ENCODE measurements around the gene MFGE8.
"Not testable (repeated sequence)": the region's sequence is repeated elsewhere in the genome, so short reads cannot be mapped to it uniquely, and the experiment has no call there.

MFGE8 gene, protein sequence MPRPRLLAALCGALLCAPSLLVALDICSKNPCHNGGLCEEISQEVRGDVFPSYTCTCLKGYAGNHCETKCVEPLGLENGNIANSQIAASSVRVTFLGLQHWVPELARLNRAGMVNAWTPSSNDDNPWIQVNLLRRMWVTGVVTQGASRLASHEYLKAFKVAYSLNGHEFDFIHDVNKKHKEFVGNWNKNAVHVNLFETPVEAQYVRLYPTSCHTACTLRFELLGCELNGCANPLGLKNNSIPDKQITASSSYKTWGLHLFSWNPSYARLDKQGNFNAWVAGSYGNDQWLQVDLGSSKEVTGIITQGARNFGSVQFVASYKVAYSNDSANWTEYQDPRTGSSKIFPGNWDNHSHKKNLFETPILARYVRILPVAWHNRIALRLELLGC

DNA sequence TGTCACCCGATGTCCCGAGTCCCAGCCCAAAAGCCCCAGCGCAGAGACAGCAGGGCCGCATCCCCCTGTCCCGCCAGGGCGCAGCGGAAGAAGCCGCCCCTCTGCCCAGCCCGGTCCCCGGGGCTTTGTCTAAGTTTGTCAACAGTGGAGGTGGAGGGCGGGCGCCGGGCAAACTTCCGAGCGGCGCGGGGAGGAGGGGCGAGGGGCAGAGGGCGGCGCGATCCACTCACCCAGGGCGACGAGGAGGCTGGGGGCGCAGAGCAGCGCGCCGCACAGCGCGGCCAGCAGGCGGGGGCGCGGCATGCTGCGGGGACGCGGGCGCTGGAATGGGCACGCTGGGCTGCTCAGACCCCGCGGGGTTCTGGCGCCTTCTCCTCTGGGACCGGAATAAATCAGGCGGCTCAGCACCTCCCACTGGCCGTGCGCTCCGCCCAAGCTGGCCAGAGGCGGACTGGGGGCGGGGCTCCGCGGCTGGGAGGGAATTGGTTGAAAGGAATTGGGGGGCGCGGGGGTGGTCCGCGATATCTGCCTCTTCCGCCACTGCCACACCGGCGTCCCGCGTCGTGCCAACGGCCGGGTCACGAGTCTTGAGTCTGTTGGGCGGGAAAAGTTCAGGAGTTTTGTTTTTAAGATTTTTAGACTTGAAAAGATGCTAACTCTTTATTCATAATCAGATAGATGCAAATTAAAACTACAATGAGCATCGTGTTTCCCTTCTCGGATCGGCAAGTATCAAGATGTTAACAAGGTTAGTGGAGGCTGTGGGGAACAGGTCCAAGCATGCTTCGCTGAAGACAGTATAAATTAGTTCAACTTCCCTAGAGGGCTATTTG lies at the start of gene MFGE8:
Gene MFGE8, minus strand, starts transcription at position 363 of the 833 bp plus-strand sequence. Its CDS starts 60 bp downstream, at position 303.
- peak within 1 kb of the TSS; percentile 62 for H3K4me3 ChIP-seq (ENCODE audit: low read depth, low read length)
- DNase-seq (ENCODE audit: low read depth), result peak; percentile 48

DNA sequence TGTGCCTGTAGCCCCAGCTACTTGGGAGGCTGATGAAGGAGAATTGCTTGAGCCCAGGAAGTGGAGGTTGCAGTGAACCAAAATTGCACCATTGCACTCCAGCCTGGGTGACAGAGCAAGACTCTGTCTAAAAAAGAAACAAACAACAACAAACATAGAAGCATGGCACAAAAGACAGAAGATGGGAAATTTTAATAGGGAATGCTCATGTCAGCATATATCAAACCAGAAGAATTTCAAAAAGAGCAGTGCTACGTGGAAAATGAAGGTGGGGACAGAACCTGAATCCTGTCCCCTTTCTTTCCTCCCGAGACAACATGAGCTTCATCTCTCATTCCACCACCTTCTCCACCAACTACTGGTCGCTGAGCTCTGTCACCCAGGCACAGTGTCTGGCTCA lies 46.3 kb upstream of the MFGE8 start:
- DNase-seq (ENCODE audit: low read depth), result no peak
- H3K4me3 ChIP-seq (ENCODE audit: low read depth, low read length), result no peak overlapping the region

GRCh38 chr15:88956906-88957305 lies 43.7 kb upstream of the MFGE8 start:
- DNase-seq (ENCODE audit: low read depth), result no peak

DNA sequence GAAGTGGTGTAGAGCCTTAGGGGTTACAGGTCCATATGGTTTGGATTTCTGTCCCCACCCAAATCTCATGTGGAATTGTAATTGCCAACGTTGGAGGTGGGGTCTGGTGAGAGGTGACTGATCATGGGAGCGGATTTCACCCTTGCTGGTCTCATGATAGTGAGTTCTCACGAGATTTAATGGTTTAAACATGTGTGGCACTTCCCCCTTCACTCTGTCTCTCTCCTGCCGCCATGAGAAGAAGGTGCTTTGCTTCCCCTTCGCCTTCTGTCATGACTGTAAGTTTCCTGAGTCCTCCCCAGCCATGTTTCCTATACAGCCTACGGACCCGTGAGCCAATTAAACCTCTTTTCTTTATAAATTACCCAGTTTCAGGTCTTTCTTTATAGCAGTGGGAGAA lies 43.1 kb upstream of the MFGE8 start:
- H3K4me3 ChIP-seq (ENCODE audit: low read depth, low read length), result no peak overlapping the region
- no peak for DNase-seq (ENCODE audit: low read depth)

More at GRCh38 chr15:88956906-88957305, 43.7 kb upstream of the MFGE8 start:
- no peak overlapping the region for H3K4me3 ChIP-seq (ENCODE audit: low read depth, low read length)

DNA sequence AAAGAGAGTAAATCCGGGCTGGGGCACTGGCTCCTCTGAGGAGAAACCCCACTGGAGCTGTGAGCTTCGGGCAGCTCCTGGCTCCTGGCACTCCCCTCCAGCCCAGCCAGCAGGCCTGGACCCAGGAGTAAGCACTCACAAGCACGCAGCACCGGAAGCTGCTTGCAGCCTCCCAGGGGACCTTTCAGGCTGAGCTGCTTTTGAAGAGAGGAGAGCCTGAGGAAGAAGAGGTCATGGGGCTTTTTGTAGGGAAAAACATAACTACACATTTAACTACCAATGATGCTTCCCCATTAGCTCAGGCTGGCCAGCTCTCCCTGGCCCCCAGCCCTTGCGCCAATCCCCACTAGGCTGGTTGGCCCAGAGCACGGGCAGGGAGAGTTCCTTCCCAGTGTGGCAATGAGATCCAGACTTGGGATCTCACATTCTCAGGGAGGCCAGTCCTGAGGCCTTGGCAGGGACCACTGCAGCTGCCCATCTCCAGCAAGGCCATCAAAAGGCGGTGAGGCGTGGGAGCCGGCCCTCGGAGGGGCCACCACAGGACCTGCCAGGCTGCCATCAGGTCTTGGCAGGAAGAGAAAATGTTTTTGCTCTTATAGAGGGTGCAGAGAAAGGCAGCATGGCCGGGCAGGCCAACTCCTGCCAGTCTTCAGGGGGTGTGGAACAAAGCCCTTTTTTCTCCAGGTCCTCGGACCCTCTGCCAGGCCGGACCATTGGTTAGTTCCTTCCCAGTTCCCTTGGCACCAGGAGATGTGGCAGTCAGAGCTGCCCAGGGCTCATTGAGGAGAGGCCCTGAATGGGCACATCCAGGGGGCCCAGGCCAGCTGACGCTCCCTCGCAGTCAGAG lies 41.5 kb upstream of the MFGE8 start:
- no peak overlapping the region for H3K4me3 ChIP-seq (ENCODE audit: low read depth, low read length)
- DNase-seq (ENCODE audit: low read depth), result peak; percentile 49

DNA sequence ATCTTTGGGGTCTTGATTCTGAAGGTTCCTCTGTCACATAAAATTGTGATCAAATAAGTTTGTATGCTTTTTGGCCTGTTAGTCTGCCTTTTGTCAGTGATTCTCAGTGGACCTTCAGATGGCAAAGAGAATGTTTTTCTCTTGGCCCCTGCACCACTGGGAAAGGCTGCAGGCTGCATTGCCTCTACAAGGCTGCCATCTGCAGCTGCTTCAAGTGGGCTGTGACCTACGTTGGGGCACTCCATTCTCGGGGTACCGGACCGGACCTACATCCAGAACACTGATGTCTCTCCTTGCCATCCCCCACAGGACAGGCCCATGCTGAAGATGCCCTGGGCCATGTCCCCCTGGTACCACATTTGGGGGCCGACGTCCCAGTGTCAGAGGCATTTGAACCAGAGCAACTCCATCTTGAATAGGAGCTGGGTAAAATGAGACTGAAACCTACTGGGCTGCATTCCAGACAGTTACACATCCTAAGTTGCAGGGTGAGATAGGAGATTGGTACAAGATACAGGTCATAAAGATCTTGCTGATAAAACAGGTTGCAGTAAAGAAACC lies 37.5 kb upstream of the MFGE8 start:
- H3K4me3 ChIP-seq (ENCODE audit: low read depth, low read length), result no peak overlapping the region
- no peak for DNase-seq (ENCODE audit: low read depth)

DNA sequence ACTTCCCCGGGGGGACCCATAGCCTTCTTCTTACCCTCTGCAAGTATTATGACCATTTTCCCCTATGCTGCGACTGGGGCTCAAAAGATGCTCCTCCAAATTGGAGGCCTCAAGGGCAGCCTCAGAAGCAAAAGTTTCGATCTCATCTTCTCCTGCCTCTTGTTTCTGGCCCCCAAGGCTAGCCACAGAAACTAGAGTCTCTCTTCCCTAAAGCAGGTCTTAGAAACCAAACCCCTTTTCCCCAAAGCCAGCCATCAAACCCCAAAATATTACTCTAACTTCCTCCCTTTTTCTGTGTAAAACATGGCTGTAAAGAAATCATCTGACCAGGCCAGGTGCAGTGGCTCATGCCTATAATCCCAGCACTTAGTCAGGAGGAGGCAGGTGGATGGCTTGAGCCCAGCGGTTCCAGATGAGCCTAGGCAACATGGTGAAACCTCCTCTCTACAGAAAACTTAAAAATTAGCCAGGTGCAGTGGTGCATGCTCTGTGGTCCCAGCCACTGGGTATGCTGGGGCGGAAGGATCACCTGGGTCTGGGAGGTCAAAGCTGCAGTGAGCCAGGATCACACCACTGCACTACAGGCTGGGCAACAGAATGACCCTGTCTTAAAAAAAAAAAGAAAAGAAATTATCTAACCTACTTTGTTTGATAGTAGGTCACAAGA lies 36.7 kb upstream of the MFGE8 start:
- DNase-seq (ENCODE audit: low read depth), result no peak
- no peak overlapping the region for H3K4me3 ChIP-seq (ENCODE audit: low read depth, low read length)

DNA sequence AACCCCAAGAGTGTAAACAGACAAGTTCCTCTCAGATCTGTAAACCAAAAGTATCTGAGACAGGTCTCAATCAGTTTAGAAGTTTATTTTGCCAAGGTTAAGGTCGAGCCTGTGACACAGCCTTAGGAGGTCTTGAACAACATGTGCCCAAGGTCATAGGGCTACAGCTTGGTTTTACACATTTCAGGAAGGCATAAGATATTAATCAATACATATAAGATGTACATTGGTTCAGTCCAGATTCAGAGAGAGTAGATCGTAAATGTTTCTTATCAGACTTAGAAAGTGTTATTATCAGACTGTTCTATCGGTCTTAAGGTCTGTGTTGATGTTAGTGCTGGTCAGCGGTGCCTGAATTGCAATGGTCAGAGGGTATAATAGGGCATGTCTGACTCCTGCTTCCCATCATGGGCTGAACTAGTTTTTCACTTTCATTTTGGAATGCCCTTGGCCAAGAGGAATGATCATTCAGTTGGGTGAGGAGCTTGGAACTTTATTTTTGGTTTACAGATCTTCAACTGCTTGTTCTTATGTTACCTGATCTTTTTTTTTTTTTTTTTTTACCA lies 27.0 kb upstream of the MFGE8 start:
- no peak for DNase-seq (ENCODE audit: low read depth)

DNA sequence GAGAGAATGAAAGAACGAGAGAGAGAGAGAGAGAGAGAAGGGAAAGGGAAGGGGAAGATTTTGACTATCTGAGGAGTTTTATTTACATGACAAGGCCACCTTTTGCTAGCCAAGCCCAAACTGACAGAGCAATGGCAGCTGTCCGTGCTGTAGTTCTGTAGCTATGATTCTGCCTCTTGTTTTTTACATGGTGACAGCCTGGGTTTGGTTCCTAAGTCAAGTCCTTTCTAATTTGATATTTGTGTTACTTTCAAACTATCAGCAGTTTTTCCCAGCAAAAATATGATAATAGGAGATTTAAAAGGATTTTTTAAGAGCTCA lies 26.3 kb upstream of the MFGE8 start:
- no peak for DNase-seq (ENCODE audit: low read depth)
- H3K4me3 ChIP-seq (ENCODE audit: low read depth, low read length), result no peak overlapping the region

More for the DNA sequence above, 27.0 kb upstream of the MFGE8 start:
- no peak overlapping the region for H3K4me3 ChIP-seq (ENCODE audit: low read depth, low read length)

- no peak overlapping the region for H3K4me3 ChIP-seq (ENCODE audit: low read depth, low read length)
- no peak for DNase-seq (ENCODE audit: low read depth)
These were observed 25.8 kb upstream of the MFGE8 start for GRCh38 chr15:88938802-88939485.

GRCh38 chr15:88934449-88934848 lies 21.3 kb upstream of the MFGE8 start:
- not testable (repeated sequence) for DNase-seq (ENCODE audit: low read depth); H3K4me3 ChIP-seq (ENCODE audit: low read depth, low read length)

DNA sequence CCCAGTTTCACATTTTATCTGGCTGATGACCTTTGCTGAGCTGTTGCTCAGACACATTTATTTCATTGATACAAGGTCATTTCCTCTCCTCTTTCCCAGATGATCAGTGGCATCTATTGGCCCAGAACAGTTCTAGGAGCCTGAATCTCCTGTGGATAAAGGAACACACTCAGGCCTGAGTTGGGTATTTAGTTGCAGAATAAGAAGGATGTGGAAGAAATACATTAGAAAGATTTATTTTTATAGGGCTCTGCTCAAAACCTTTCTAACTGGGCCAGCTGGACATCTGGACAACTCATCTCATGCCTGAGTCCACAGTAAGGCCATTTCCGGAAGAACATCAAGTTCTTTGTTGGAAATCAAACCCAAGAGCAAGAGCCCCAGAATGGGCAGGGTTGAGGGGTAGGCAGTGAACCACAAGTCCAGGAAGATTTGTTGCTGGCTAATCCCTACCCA lies 19.7 kb upstream of the MFGE8 start:
- no peak for DNase-seq (ENCODE audit: low read depth)
- H3K4me3 ChIP-seq (ENCODE audit: low read depth, low read length), result no peak overlapping the region

- no peak overlapping the region for H3K4me3 ChIP-seq (ENCODE audit: low read depth, low read length)
These were observed 19.2 kb upstream of the MFGE8 start for GRCh38 chr15:88932271-88932874.

GRCh38 chr15:88930579-88930978 lies 17.4 kb upstream of the MFGE8 start:
- no peak overlapping the region for H3K4me3 ChIP-seq (ENCODE audit: low read depth, low read length)
- no peak for DNase-seq (ENCODE audit: low read depth)

More at GRCh38 chr15:88932271-88932874, 19.2 kb upstream of the MFGE8 start:
- DNase-seq (ENCODE audit: low read depth), result no peak

GRCh38 chr15:88929358-88930098 lies 16.3 kb upstream of the MFGE8 start:
- not testable (repeated sequence) for H3K4me3 ChIP-seq (ENCODE audit: low read depth, low read length); DNase-seq (ENCODE audit: low read depth)

- DNase-seq (ENCODE audit: low read depth), result not testable (repeated sequence)
These were observed 15.0 kb upstream of the MFGE8 start for GRCh38 chr15:88928192-88928591.

GRCh38 chr15:88925648-88926047 lies 12.5 kb upstream of the MFGE8 start:
- DNase-seq (ENCODE audit: low read depth); H3K4me3 ChIP-seq (ENCODE audit: low read depth, low read length): not testable (repeated sequence)

More at GRCh38 chr15:88928192-88928591, 15.0 kb upstream of the MFGE8 start:
- not testable (repeated sequence) for H3K4me3 ChIP-seq (ENCODE audit: low read depth, low read length)
